LNCaP clone FGC (cell line): ENCODE results near the gene BCAS3.
"Not testable (repeated sequence)": the region's sequence is repeated elsewhere in the genome, so short reads cannot be mapped to it uniquely, and the experiment has no call there.

ENCODE experiments used
- DNase-seq: peaks from one replicate; pipeline ENCODE4 v3.0.0-alpha.2; 2011; ENCODE audit warnings: low read depth
- H3K4me3 ChIP-seq: 2 replicates; pipeline ENCODE4 v1.5.1; 2011; ENCODE audit warnings: mild to moderate bottlenecking, low read depth, low read length, control low read depth
- TF ChIP-seq, protein P1 (sequence below): IDR thresholded peaks from 2 replicates; pipeline ENCODE4 v1.5.1; 2012; ENCODE audit warnings: mild to moderate bottlenecking; ENCODE audit not compliant: control insufficient read depth, insufficient read depth; ENCODE audit errors: extremely low read depth

Gene BCAS3

DNA sequence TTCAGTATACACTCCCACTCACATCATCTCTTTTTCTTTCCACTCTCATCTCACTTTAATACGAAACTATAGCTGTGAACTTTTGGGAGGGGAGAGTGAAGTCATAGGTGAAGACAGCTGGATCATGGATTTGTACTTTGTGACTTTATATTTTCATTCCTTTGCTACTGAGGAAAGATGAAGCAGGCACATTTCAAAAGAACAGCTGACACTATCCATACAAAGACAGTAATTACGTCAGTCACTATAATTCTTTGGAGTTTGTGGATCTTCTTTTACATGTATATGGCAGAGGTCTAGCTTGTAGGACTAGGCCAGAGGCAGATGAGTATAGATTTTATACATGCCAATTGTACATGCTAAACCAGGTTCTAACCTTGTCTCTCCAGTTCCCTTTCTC lies 346.3 kb downstream of the BCAS3 start:
- DNase-seq = no peak
- TF ChIP-seq, protein P1, sequence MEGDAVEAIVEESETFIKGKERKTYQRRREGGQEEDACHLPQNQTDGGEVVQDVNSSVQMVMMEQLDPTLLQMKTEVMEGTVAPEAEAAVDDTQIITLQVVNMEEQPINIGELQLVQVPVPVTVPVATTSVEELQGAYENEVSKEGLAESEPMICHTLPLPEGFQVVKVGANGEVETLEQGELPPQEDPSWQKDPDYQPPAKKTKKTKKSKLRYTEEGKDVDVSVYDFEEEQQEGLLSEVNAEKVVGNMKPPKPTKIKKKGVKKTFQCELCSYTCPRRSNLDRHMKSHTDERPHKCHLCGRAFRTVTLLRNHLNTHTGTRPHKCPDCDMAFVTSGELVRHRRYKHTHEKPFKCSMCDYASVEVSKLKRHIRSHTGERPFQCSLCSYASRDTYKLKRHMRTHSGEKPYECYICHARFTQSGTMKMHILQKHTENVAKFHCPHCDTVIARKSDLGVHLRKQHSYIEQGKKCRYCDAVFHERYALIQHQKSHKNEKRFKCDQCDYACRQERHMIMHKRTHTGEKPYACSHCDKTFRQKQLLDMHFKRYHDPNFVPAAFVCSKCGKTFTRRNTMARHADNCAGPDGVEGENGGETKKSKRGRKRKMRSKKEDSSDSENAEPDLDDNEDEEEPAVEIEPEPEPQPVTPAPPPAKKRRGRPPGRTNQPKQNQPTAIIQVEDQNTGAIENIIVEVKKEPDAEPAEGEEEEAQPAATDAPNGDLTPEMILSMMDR = no peak
- no peak overlapping the region for H3K4me3 ChIP-seq

DNA sequence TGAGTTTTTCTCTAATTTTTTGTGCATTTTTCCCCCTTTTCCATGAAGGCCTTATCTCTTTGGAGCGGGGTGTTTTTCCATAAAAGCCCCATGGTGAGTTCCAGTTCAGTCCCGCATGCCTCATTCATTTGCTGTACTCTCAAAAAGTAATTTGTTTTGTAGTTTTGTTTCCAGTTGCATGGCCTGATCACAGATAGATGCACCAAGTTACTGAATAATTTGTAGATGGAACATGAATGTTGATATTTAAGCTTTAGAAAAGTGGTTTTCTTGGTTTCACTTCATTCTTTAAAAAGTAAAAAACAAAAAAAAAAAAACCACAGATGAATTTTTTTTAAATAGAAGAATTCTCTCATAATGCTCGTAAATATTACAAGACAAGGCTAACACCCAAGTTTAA lies 349.2 kb downstream of the BCAS3 start:
- no peak for DNase-seq
- H3K4me3 ChIP-seq = no peak overlapping the region
- TF ChIP-seq, protein P1 = no peak

DNA sequence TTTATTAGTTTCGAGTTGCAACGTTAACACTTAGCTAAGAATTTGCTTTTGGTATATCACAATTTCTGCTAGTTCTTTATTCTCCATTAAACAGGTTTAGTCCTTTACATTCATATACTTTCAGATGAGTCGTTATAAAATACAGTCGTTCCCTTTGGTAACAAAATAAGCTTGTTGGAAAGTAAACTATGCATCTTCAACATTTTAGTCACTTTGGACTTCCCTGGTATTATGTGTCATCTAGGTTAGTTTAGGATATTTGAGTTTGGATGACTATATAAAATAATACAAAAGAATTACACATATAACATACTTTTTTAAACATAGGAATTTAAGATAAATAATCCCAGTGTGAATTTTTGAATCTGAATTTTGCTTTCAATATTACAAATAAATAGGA lies 351.5 kb downstream of the BCAS3 start:
- no peak overlapping the region for H3K4me3 ChIP-seq
- TF ChIP-seq, protein P1 = no peak
- no peak for DNase-seq

DNA sequence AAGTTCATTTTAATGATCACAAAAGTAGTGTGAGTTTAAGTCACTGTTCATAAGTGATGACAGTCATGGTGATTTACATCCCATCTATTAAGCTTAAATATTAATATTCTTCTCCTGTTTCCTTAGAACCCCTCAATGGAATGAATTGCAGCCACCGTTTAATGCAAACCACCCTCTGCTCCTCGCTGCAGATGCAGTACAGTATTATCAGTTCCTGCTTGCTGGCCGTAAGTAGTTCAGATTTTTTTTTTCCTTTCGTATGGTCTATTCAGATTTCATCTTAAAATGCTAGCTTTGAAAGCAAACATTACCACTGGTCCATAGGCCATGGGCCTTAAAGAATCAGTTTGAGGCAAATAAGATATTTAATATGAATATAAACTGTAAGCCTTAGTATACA lies 363.0 kb downstream of the BCAS3 start:
- TF ChIP-seq, protein P1 = no peak
- H3K4me3 ChIP-seq = no peak overlapping the region
- DNase-seq = no peak

DNA sequence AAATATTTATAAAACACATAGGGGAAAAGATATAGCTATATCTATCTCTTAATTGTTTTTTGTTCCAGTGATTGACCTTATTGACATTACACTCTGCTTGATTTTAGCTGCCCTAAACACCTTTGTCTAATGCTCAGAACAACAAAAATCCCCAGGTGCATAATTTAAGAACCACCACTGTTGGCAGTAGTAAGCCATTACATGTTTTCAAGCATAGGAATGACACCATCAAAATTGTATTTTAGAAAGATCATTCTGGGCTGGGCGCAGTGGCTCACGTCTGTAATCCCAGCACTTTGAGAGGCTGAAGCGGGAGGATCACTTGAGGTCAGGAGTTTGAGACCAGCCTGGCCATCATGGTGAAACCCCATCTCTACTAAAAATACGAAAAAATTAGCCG lies 364.7 kb downstream of the BCAS3 start:
- DNase-seq = not testable (repeated sequence)

DNA sequence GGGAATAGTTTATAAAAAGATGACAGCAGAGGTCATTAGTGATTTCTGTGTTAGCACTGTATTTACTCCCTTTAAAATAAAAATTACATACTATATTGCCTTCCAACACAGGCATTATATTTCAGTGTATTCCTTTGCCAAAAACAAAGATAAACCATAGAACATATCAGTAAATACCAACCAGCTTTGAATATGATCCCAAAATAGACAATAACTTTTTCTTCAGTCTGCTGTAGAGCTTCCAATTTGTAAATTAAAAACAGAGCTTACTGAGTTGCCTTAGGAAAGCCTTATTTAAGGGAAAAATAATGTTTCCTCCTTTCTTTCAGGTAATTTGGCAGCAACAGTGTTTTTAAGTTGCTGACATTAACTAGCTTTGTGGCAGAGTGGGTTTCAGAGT lies 369.9 kb downstream of the BCAS3 start:
- DNase-seq = no peak
- no peak overlapping the region for H3K4me3 ChIP-seq
- TF ChIP-seq, protein P1 = no peak

More for the DNA sequence above, 364.7 kb downstream of the BCAS3 start:
- not testable (repeated sequence) for H3K4me3 ChIP-seq

DNA sequence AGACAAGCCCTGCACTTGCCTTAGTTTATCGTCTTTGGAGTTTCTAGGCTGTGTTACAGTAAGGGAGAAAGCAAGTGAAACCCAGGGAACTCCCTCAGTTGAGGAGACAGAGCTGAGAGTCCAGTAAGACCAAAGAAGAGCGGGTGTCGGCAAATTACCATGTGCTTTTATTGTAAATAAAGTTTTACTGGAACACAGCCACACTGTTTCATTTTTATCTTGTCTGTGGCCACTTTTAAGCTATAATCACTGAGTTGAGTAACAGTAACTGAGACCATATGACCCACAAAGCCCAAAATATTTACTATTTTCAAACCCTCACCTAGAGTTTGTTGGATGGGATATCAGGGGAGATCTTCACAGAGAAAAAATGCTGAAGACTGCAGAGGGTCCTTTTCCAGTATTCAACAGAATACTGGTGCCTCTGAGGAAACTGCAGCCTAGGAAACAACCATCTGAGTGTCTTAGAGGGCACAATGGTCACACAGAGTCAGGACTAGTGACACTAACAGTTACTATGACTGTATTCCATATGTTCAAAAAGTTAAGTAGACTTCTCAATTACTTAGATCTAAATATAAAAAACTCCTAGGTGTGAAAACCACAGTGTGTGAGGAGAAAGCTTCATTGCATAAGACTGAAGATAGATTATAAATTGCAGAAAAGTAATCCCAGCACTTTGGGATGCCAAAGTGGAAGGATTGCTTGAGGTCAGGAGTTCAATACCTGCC lies 370.9 kb downstream of the BCAS3 start:
- no peak overlapping the region for H3K4me3 ChIP-seq
- TF ChIP-seq, protein P1 = no peak
- no peak for DNase-seq
